HG03103 (cell line): ENCODE results near the gene HMGCS1.
"Not testable (repeated sequence)": the region's sequence is repeated elsewhere in the genome, so short reads cannot be mapped to it uniquely, and the experiment has no call there.

Experiments
- ATAC-seq: cut with Tn5 transposase; IDR thresholded peaks from one replicate; pipeline ENCODE4 v1.9.1; 2021; ENCODE audit warnings: low read depth; ENCODE audit not compliant: unreplicated experiment

The HMGCS1 gene

GRCh38 chr5:43279548-43280274 lies 33.5 kb downstream of the HMGCS1 start:
- ATAC-seq = no peak

- ATAC-seq = no peak
These were observed 37.8 kb downstream of the HMGCS1 start for GRCh38 chr5:43275391-43275790.

- no peak for ATAC-seq
These were observed 38.6 kb downstream of the HMGCS1 start for GRCh38 chr5:43274435-43275114.

- no peak for ATAC-seq
These were observed 39.7 kb downstream of the HMGCS1 start for GRCh38 chr5:43273552-43273951.

- ATAC-seq = no peak
These were observed 42.6 kb downstream of the HMGCS1 start for GRCh38 chr5:43270645-43271044.

GRCh38 chr5:43268188-43268820 lies 44.9 kb downstream of the HMGCS1 start:
- ATAC-seq = no peak

- ATAC-seq = not testable (repeated sequence)
These were observed 50.9 kb downstream of the HMGCS1 start for GRCh38 chr5:43262269-43262668.

GRCh38 chr5:43258116-43258515 lies 55.1 kb downstream of the HMGCS1 start:
- ATAC-seq = no peak

GRCh38 chr5:43256261-43256966 lies 56.8 kb downstream of the HMGCS1 start:
- ATAC-seq = no peak

- no peak for ATAC-seq
These were observed 57.5 kb downstream of the HMGCS1 start for GRCh38 chr5:43255704-43256103.

- ATAC-seq = no peak
These were observed 61.5 kb downstream of the HMGCS1 start for GRCh38 chr5:43251754-43252153.

- no peak for ATAC-seq
These were observed 67.4 kb downstream of the HMGCS1 start for GRCh38 chr5:43245724-43246385.

GRCh38 chr5:43244823-43245565 lies 68.2 kb downstream of the HMGCS1 start:
- peak; percentile 79 for ATAC-seq

- no peak for ATAC-seq
These were observed 69.9 kb downstream of the HMGCS1 start for GRCh38 chr5:43243270-43243669.

- ATAC-seq = no peak
These were observed 71.0 kb downstream of the HMGCS1 start for GRCh38 chr5:43242196-43242595.
